Keratinocyte (primary cell): ENCODE results near the gene FGGY.

Source experiments
- EZH2 ChIP-seq: IDR thresholded peaks from one replicate; pipeline ENCODE4 v1.6.1; 2012; ENCODE audit warnings: inconsistent platforms, mild to moderate bottlenecking, low read length, moderate library complexity
- TF ChIP-seq, protein P1 (sequence below), 3 experiments: IDR thresholded peaks in 1 of 3; conservative IDR thresholded peaks in 1 of 3; optimal IDR thresholded peaks in 1 of 3; 2 replicates in 2 of 3; 3 replicates in 1 of 3; pipeline versions ENCODE3 to v1.5.1; 2011; ENCODE audit warnings: low read length in 3 of 3, mild to moderate bottlenecking in 3 of 3, moderate library complexity in 2 of 3, control low read depth in 1 of 3, inconsistent platforms in 1 of 3; ENCODE audit not compliant: insufficient read depth in 2 of 3; ENCODE audit errors: extremely low read depth in 1 of 3

- TF ChIP-seq, protein P1, sequence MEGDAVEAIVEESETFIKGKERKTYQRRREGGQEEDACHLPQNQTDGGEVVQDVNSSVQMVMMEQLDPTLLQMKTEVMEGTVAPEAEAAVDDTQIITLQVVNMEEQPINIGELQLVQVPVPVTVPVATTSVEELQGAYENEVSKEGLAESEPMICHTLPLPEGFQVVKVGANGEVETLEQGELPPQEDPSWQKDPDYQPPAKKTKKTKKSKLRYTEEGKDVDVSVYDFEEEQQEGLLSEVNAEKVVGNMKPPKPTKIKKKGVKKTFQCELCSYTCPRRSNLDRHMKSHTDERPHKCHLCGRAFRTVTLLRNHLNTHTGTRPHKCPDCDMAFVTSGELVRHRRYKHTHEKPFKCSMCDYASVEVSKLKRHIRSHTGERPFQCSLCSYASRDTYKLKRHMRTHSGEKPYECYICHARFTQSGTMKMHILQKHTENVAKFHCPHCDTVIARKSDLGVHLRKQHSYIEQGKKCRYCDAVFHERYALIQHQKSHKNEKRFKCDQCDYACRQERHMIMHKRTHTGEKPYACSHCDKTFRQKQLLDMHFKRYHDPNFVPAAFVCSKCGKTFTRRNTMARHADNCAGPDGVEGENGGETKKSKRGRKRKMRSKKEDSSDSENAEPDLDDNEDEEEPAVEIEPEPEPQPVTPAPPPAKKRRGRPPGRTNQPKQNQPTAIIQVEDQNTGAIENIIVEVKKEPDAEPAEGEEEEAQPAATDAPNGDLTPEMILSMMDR (optimal IDR thresholded peaks at IDR 0.05 in 1 of 3, IDR thresholded peaks at IDR 0.05 in 1 of 3, conservative IDR thresholded peaks at IDR 0.05 in 1 of 3; ENCODE audit: extremely low read depth in 1 of 3, insufficient read depth in 2 of 3, low read length in 3 of 3), result no peak
- TF ChIP-seq EZH2, result no peak
These were observed 121.7 kb downstream of the FGGY start for GRCh38 chr1:59418363-59419144.
